ENCODE results near the gene USB1. TPM values are rescaled to one million over a fixed set of nuclear protein-coding genes. Genes with fewer than 3 reads are reported as not detected.

USB1 gene
- total RNA-seq, 1 experiment from 2014 or later = 73.1 TPM

GRCh38 chr16:58063377-58064076, 62.3 kb downstream of the USB1 start (continued):
- TF ChIP-seq EZH2 (IDR thresholded peaks at IDR 0.05) (no peak), EZH2phosphoT487 (IDR thresholded peaks at IDR 0.05; ENCODE audit: borderline replicate concordance) (no peak), SP1 (IDR thresholded peaks at IDR 0.05; ENCODE audit: low read depth) (no peak), POLR2A (IDR thresholded peaks at IDR 0.05; ENCODE audit: borderline replicate concordance, extremely low read depth, insufficient read depth, insufficient read length) (no peak), SRF (IDR thresholded peaks at IDR 0.05; ENCODE audit: low read depth) (no peak), ELF1 (IDR thresholded peaks at IDR 0.05; ENCODE audit: borderline replicate concordance, low read depth) (no peak), ZBTB33 (IDR thresholded peaks at IDR 0.05; ENCODE audit: extremely low read depth, insufficient replicate concordance, low read length) (no peak)

GRCh38 chr16:58070585-58070984, 69.4 kb downstream of the USB1 start:
- no peaks in the 10 kb centered on the region for H3K79me2 ChIP-seq (ENCODE audit: insufficient read depth, low read length)
- CTCF ChIA-PET = no interaction called here
- TF ChIP-seq TCF7L2 (IDR thresholded peaks at IDR 0.05; ENCODE audit: borderline replicate concordance, extremely low read depth, insufficient read depth, insufficient read length) = no peak
- TF ChIP-seq CEBPB (IDR thresholded peaks at IDR 0.05; ENCODE audit: low read depth) = no peak
- TF ChIP-seq JUND (IDR thresholded peaks at IDR 0.05) = no peak
- no peak for TF ChIP-seq ZBTB33 (IDR thresholded peaks at IDR 0.05; ENCODE audit: extremely low read depth, insufficient replicate concordance, low read length)
- TF ChIP-seq REST (IDR thresholded peaks at IDR 0.05; ENCODE audit: low read depth) = no peak
- TF ChIP-seq ELF1 (IDR thresholded peaks at IDR 0.05; ENCODE audit: borderline replicate concordance, low read depth) = no peak
- TF ChIP-seq ATF3 (IDR thresholded peaks at IDR 0.05) = no peak
- TF ChIP-seq FOSL1 (IDR thresholded peaks at IDR 0.05; ENCODE audit: low read depth) = no peak
- TF ChIP-seq EZH2phosphoT487 (IDR thresholded peaks at IDR 0.05; ENCODE audit: borderline replicate concordance) = no peak
- TF ChIP-seq POLR2AphosphoS5 (IDR thresholded peaks at IDR 0.05; ENCODE audit: low read depth, low read length) = no peak
- no peak for TF ChIP-seq RAD21 (IDR thresholded peaks at IDR 0.05; ENCODE audit: low read depth)
- H2AFZ ChIP-seq (ENCODE audit: low read depth, low read length, poor library complexity, severe bottlenecking) = no peak overlapping the region
- H3K27me3 ChIP-seq (ENCODE audit: insufficient read depth, low read length) = no peaks in the 10 kb centered on the region
- H3K36me3 ChIP-seq (ENCODE audit: control insufficient read depth in 1 of 2, insufficient read depth in 2 of 2, low read length in 2 of 2) = no peaks in the 10 kb centered on the region
- no peaks in the 10 kb centered on the region for H3K9me2 ChIP-seq (ENCODE audit: insufficient read depth)
- no peak overlapping the region for H3K4me2 ChIP-seq (ENCODE audit: low read length)
- H3K9ac ChIP-seq (ENCODE audit: low read length) = no peak overlapping the region
- intact Hi-C loops (cut with micrococcal nuclease) = no loop called here
- no TSS peak for BruUV-seq (replicated peaks)
- no peak overlapping the region for H3K27ac ChIP-seq (ENCODE audit: low read depth, low read length)
- no peak; the same call in 1 of the 2 replicates for ATAC-seq
- H4K20me1 ChIP-seq (ENCODE audit: insufficient read depth) = no peaks in the 10 kb centered on the region
- RAD21 ChIA-PET (ENCODE audit: low non-redundant PET in 1 of 2, low total read pairs in 2 of 2, uncharacterized antibody in 2 of 2, unreplicated experiment in 2 of 2) = no interaction called here
- DNase-seq (ENCODE audit: low read depth, low spot score) = no peak
- no peaks in the 10 kb centered on the region for H3K9me3 ChIP-seq (ENCODE audit: control insufficient read depth in 1 of 2, insufficient read depth in 1 of 2, low read depth in 1 of 2, low read length in 2 of 2)
- POLR2A ChIA-PET = no interaction called here
- no peaks in the 10 kb centered on the region for H3K4me1 ChIP-seq (ENCODE audit: control insufficient read depth in 1 of 2, insufficient read depth in 2 of 2, low read length in 2 of 2)
- H3K4me3 ChIP-seq (replicated peaks in 1 of 2; ENCODE audit: low read depth in 1 of 2, low read length in 2 of 2) = no peak overlapping the region

Measured in HCT116 (cell line).